Tibial nerve (tissue), 3 donors: Measurements from ENCODE around the gene ZNF628.

Experiments used
- POLR2A ChIP-seq, 2 donors: fragments of 450-650 bp; IDR thresholded peaks; one replicate each; pipeline ENCODE4 v1.6.1; 2017; ENCODE audit warnings: antibody characterized with exemption in 2 of 2, mild to moderate bottlenecking in 2 of 2, moderate library complexity in 2 of 2
- TF ChIP-seq, protein P1 (sequence below), 5 experiments: fragments of 200-600 bp in 3 of 5; fragments of 450-650 bp in 2 of 5; sonication (generic) in 3 of 5; IDR thresholded peaks; one replicate each; pipeline ENCODE4 v1.5.1; 2016 to 2019; ENCODE audit warnings: antibody characterized with exemption in 5 of 5, mild to moderate bottlenecking in 3 of 5, moderate library complexity in 2 of 5

DNA sequence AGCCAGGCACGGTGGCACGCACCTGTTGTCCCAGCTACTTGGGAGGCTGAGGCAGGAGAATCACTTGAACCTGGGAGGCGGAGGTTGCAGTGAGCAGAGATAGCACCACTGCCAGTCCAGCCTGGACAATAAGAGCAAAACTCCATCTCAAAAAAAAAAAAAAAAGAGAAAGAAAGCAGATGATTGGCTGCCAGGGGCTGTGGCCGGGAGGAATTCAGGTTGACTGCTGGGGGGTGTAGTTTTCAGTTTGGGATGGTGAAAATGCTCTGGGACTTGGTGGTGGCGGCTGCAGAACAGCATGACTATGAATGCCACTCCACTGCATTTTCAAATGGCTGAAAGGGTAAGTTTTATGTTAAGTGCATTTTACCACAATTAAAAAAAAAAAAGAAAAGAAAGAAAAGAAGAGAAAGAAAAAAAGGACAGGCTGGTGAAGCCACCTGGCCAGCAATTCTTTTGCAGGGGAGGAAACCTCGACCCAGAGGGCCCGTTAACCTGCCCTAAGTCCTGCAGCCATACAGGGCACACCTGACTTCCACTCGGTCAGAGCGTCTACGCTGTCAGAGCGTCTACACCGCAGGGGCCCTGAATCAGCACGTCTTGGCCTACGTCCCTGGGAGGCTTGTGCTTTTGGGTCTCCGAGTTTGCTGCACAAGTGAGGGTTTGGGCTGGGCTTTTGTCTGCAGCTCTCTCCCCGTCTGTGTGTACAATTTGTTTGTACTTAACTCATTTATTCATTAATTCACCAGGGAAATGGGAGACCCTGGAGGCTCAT, 18.5 kb upstream of the ZNF628 start:
- TF ChIP-seq POLR2A (IDR thresholded peaks at IDR 0.05), result no peak
- TF ChIP-seq, protein P1, sequence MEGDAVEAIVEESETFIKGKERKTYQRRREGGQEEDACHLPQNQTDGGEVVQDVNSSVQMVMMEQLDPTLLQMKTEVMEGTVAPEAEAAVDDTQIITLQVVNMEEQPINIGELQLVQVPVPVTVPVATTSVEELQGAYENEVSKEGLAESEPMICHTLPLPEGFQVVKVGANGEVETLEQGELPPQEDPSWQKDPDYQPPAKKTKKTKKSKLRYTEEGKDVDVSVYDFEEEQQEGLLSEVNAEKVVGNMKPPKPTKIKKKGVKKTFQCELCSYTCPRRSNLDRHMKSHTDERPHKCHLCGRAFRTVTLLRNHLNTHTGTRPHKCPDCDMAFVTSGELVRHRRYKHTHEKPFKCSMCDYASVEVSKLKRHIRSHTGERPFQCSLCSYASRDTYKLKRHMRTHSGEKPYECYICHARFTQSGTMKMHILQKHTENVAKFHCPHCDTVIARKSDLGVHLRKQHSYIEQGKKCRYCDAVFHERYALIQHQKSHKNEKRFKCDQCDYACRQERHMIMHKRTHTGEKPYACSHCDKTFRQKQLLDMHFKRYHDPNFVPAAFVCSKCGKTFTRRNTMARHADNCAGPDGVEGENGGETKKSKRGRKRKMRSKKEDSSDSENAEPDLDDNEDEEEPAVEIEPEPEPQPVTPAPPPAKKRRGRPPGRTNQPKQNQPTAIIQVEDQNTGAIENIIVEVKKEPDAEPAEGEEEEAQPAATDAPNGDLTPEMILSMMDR (IDR thresholded peaks at IDR 0.05), result no peak
